Mesothelial cell of epicardium (in vitro differentiated cells): ENCODE measurements around the gene RPP21. TPM values are rescaled to one million over a fixed set of nuclear protein-coding genes. Genes with fewer than 3 reads are reported as not detected.
A peak's percentile ranks its signal among the peaks of the same experiment; 100 is the strongest.

Source experiments
- DNase-seq, 2 experiments: peaks; one replicate each; pipeline ENCODE4 v3.0.0; 2021; ENCODE audit warnings: low spot score in 2 of 2; ENCODE audit not compliant: unreplicated experiment in 2 of 2
- H3K27ac Mint-ChIP-seq: 2 replicates; pipeline ENCODE4 v1.8.0; 2021; ENCODE audit warnings: mixed read lengths
- H3K27me3 Mint-ChIP-seq: 2 replicates; pipeline ENCODE4 v1.8.0; 2021; ENCODE audit warnings: low read depth, mixed read lengths
- H3K36me3 Mint-ChIP-seq: 2 replicates; pipeline ENCODE4 v1.8.0; 2021; ENCODE audit warnings: mixed read lengths
- H3K4me1 Mint-ChIP-seq: 2 replicates; pipeline ENCODE4 v1.8.0; 2021; ENCODE audit warnings: mixed read lengths
- H3K4me3 Mint-ChIP-seq: 2 replicates; pipeline ENCODE4 v1.8.0; 2021; ENCODE audit warnings: mild to moderate bottlenecking, moderate library complexity, mixed read lengths
- H3K9me3 Mint-ChIP-seq: 2 replicates; pipeline ENCODE4 v1.8.0; 2021; ENCODE audit warnings: mixed read lengths
- total RNA-seq: library from RNA; stranded (reverse); gene quantifications from 3 replicates; pipeline ENCODE4 v1.2.1, GENCODE V29; 2021
- TF ChIP-seq, protein P1 (sequence below): fragments of 200-600 bp; sonication (generic); IDR thresholded peaks from one replicate; pipeline ENCODE4 v1.5.0; 2021; ENCODE audit warnings: antibody characterized with exemption; ENCODE audit not compliant: unreplicated experiment

RPP21 gene
- 41.2 to 48.1 TPM (median 46.1 TPM) in 3 replicates for total RNA-seq

DNA sequence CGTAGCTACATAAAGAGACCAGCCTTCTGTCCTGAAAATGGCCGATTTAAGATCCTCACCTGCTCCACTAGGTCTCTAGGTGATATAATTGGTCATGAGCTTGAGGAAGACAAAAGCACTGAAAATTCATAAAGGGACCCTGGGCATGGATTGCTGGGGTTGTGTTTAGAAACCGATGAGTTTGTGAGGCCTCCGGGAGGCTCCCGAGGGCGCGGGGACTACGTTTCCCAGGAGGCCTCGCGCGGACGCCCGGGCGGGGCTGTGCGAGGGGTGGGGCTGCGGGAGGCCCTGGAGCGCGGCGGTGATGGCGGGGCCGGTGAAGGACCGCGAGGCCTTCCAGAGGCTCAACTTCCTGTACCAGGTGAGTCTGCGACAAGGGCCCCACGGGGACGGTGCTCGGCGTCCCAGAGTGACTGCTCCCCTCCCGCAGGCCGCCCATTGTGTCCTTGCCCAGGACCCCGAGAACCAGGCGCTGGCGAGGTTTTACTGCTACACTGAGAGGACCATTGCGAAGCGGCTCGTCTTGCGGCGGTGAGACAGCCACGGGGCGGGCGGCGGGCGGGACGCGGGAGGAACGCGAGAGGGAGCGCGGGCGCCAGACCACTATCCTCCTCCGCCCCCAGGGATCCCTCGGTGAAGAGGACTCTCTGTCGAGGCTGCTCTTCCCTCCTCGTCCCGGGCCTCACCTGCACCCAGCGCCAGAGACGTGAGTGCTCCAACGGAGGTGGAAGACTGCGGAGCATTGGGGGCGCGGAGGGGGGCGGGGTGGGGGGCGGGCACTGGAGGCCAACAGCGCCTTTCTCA lies at the start of gene RPP21:
TSS of gene RPP21 (plus strand) at position 289 of the 804 bp plus-strand sequence. CDS start at position 305, 16 bp downstream.
- TF ChIP-seq, protein P1, sequence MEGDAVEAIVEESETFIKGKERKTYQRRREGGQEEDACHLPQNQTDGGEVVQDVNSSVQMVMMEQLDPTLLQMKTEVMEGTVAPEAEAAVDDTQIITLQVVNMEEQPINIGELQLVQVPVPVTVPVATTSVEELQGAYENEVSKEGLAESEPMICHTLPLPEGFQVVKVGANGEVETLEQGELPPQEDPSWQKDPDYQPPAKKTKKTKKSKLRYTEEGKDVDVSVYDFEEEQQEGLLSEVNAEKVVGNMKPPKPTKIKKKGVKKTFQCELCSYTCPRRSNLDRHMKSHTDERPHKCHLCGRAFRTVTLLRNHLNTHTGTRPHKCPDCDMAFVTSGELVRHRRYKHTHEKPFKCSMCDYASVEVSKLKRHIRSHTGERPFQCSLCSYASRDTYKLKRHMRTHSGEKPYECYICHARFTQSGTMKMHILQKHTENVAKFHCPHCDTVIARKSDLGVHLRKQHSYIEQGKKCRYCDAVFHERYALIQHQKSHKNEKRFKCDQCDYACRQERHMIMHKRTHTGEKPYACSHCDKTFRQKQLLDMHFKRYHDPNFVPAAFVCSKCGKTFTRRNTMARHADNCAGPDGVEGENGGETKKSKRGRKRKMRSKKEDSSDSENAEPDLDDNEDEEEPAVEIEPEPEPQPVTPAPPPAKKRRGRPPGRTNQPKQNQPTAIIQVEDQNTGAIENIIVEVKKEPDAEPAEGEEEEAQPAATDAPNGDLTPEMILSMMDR = no peak
- peak; percentile 79 to 90 for DNase-seq
- Mint-ChIP-seq H3K27me3 (no peaks in the 10 kb centered on the region), H3K36me3 (peaks cover 16% of the 10 kb centered on the region), H3K27ac (peak within 1 kb of the TSS; percentile 93), H3K4me3 (peak within 1 kb of the TSS; percentile 87), H3K9me3 (no peaks in the 10 kb centered on the region), H3K4me1 (peaks cover 10% of the 10 kb centered on the region)

DNA sequence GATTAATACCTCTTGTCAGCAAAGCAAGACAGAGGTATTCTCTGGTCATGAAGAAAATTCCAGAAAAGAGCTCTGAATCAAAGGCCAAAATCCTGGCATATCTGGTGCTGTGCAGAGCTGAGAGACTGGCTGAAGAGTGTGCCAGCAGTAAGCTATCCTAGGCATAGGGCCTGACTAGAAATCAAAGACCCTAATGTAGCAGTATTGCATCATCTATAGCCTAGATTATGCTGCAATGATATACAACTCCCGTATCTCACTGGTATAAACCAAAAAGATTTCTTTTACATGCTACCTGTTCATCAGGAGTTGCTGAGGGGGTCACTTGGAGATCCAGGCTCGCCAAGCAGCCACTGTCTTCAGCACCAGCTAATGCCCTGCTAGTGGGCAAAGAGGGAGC lies 49.1 kb upstream of the RPP21 start:
- no peak for DNase-seq
- H3K27me3 Mint-ChIP-seq = no peaks in the 10 kb centered on the region
- TF ChIP-seq, protein P1 = no peak
- no peak overlapping the region for H3K27ac Mint-ChIP-seq
- H3K4me3 Mint-ChIP-seq = no peak overlapping the region
- H3K9me3 Mint-ChIP-seq = peaks cover 28% of the 10 kb centered on the region
- peaks cover 70% of the 10 kb centered on the region for H3K36me3 Mint-ChIP-seq
- no peaks in the 10 kb centered on the region for H3K4me1 Mint-ChIP-seq

DNA sequence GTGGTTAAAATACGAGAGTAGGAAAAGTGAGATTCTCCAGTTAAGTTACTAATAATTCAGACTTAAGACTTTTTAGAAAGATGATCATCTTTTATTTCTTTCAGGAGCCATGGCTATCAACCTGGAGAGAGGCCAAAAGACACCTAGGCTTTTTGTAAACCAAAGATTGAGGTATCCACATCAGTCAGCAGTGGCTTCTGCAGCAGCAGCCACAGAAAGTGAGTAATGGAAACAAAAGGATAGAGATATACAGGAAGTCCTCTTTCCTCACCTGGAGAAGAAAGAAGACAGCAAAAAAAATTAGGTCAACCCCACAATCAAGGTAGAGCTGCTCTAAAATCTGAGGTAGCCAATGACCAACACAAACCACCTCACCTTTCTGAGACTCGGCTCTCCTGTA lies 41.0 kb upstream of the RPP21 start:
- DNase-seq = no peak
- H3K9me3 Mint-ChIP-seq = peaks cover 44% of the 10 kb centered on the region
- H3K4me1 Mint-ChIP-seq = no peaks in the 10 kb centered on the region
- H3K4me3 Mint-ChIP-seq = no peak overlapping the region
- peaks cover 82% of the 10 kb centered on the region for H3K36me3 Mint-ChIP-seq
- TF ChIP-seq, protein P1 = no peak
- no peaks in the 10 kb centered on the region for H3K27me3 Mint-ChIP-seq
- H3K27ac Mint-ChIP-seq = no peak overlapping the region

DNA sequence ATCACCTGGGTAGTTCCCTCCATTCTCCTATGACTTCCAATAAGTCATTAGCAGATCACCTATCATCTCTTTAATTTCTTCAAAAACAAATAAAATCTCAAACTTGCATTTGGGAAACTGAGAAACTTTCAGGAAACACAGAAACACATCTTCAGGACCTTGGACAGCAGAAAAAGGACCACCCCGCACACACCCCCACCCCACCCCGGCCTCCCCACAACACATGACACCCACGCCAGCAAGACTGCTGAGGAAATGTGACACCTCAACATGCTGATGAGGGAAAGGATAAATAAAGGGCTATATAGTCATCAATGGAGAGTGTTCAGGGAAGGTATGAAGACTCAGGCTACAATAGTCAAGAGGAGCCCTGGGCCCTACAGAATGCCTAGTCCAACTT lies 33.9 kb upstream of the RPP21 start:
- Mint-ChIP-seq H3K27me3 (no peaks in the 10 kb centered on the region), H3K4me1 (no peaks in the 10 kb centered on the region), H3K27ac (no peak overlapping the region), H3K9me3 (no peaks in the 10 kb centered on the region), H3K4me3 (no peak overlapping the region), H3K36me3 (peaks cover 35% of the 10 kb centered on the region)
- DNase-seq = no peak
- TF ChIP-seq, protein P1 = no peak

DNA sequence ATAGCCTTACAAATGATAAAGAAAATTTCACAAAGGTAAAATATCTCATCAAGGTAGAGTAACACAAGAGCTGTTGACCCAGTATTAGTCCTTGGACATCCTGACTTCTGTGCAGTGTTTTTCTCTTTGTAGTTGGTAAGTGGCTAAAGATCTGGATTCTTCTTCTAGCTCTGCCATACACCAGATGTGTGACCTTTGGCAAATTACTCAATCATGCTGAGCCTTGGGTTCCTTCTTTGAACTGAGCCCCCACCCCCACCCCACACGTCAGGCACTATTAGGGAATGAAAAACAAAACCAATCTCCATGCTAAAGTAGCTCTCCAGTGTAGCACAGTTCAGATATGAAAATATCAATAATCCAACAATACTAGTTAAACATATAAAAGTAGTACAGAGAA lies 33.3 kb upstream of the RPP21 start:
- Mint-ChIP-seq H3K36me3 (peaks cover 29% of the 10 kb centered on the region), H3K4me3 (no peak overlapping the region)

More for the DNA sequence above, 33.3 kb upstream of the RPP21 start:
- DNase-seq = no peak
- Mint-ChIP-seq H3K27me3 (no peaks in the 10 kb centered on the region), H3K9me3 (no peaks in the 10 kb centered on the region), H3K27ac (no peak overlapping the region), H3K4me1 (no peaks in the 10 kb centered on the region)
- TF ChIP-seq, protein P1 = no peak
